Measurements from ENCODE around the gene HNRNPA3.

DNA sequence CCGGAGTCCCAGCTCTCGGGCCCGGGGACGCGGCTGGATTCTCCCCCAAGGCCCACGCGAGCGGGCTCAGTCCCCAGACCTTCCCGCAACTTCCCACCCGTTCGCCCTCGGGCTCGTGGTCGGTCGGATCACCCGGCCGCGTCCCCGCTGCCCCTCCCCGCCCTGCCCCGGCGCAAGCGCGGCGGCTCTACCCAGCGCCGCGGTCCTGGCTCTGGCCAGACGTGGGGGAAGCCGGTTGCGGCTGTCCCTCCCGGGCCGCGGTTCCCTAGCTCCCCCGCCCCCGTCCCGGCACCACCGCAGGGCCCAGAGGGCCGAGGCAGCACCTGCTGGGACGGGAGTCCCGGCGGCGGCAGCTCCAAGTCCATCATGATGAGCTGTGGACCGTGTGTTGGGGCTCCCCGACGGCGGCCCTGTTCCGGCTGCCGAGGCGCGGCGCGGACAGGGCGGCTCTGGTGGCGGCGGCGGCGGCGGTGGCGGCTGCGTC is 51.7 kb downstream of the HNRNPA3 start:
- TF ChIP-seq, protein P1, sequence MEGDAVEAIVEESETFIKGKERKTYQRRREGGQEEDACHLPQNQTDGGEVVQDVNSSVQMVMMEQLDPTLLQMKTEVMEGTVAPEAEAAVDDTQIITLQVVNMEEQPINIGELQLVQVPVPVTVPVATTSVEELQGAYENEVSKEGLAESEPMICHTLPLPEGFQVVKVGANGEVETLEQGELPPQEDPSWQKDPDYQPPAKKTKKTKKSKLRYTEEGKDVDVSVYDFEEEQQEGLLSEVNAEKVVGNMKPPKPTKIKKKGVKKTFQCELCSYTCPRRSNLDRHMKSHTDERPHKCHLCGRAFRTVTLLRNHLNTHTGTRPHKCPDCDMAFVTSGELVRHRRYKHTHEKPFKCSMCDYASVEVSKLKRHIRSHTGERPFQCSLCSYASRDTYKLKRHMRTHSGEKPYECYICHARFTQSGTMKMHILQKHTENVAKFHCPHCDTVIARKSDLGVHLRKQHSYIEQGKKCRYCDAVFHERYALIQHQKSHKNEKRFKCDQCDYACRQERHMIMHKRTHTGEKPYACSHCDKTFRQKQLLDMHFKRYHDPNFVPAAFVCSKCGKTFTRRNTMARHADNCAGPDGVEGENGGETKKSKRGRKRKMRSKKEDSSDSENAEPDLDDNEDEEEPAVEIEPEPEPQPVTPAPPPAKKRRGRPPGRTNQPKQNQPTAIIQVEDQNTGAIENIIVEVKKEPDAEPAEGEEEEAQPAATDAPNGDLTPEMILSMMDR (tag by site-specific recombination; IDR thresholded peaks at IDR 0.05) = no peak
- TF ChIP-seq ZNF184 (tag by site-specific recombination; IDR thresholded peaks at IDR 0.05) = no peak
